Stimulated activated CD4-positive, alpha-beta T cell treated with anti-CD3 and anti-CD28 coated beads, Interleukin-12 subunit alpha, Interleukin-12 subunit beta, amount 100 ng/mL, for 48 hours (primary cell): ENCODE measurements around the gene HS6ST3.

Source experiments
- DNase-seq, 3 donors: peaks; one replicate each; pipeline ENCODE4 v3.0.0-alpha.2; 2020; ENCODE audit warnings: low read depth in 2 of 3, low spot score in 1 of 3

HS6ST3 gene

DNA sequence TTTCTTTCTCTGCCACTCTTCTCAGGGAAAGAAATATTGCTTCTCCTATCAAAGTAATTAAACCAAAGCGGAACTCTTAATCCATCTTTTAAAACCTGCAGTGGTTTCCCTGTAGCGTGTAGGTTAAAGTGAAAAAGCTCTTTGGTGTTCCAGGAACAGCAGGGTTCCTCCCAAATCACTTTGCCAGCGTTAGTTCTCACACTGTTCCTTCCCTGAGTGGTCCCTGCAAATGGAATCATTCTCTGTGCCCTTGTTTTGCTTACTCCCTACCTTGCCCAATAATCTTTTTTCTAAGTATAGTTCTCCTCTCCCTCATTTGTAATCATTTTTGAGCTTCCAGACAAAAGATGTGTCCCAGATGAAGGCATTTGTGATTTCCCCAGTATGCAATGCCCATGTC is 207.5 kb downstream of the HS6ST3 start:
- DNase-seq: no peak

DNA sequence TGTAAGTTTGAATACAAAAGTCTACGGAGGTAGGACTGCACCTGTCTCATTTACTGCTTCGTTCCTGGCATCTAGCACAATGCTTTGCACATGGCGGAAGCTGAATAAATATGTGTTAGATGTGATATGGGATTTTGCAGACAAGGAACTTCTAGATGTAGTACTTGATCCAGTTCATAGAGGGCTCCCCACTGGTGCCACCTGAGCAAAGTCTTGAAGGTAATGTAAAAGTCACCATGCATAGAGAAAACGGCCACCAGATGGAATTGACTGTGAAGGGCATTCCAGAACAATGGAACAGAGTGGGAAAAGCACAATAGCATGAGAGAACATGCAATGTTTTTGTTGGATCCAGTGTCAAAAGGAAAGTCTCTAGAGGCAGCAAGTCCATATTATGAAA is 209.3 kb downstream of the HS6ST3 start:
- DNase-seq: no peak

DNA sequence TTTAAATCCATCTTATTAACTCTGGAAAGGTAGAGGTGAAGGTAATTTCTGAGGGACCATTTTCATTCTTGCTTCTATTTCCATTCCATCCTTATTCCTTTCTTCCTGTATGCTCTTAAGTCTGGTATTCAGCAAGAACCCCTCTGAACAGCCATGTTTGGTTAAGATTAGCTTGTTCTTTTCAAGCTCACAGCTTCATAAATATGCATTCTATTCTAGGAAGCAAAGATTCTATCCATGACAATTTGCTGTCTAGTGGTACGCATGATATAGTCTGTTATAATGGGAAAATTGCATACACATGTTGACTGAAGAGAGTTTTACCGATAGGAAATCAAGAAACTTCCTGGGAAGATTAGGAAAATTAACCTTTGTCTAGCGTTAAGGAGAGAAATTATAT is 218.7 kb downstream of the HS6ST3 start:
- no peak for DNase-seq

DNA sequence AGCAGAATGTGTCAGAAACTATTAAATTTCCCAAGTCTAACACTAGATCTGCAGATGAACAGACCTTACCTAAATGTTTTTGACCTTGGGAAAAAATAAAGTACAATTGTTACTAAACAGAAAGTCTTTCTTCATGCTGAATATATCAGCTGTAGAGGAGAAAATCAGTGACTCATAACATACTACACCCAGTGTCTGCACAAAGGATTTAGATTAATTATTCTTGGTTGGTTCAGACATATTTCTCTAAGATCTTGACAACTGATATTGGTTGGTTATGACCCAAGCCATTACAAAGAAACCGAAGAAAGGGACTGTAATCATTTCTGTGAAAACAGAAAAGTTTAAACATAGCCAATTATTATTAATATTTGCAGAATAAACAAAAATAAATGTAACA is 225.1 kb downstream of the HS6ST3 start:
- no peak for DNase-seq

GRCh38 chr13:96338030-96338429 is 248.1 kb downstream of the HS6ST3 start:
- no peak for DNase-seq

- DNase-seq: no peak
These were observed 252.4 kb downstream of the HS6ST3 start for GRCh38 chr13:96342286-96342685.

DNA sequence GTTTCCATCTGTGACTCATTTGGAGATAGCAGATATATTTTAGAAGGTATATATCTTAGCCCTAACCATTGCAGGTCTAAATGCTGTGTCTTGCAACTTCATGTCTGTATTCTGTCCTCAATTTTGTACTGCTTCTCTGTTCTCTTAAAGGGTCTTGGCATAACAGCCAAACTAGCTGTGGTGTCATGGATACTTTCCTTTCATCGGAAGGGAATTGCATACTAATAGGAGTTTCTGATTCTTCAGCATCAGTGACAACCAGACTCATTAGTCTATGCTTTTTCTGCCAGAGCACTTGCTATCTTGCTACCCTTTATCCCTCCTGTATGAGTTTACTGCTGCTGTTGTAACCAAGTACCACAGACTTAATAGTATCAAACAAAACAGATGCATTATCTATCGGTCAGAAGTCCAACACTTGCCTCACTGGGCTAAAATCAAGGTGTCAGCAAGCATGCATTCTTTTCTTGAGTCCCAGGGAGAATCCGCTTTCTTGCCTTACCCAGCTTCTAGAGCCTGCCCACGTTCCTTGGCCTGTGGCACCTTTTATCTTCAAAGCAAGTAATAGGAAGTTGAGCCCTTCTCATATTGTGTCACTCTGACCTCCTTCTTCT is 253.1 kb downstream of the HS6ST3 start:
- no peak for DNase-seq

- no peak for DNase-seq
These were observed 257.0 kb downstream of the HS6ST3 start for GRCh38 chr13:96346921-96347320.

- no peak for DNase-seq
These were observed 283.7 kb downstream of the HS6ST3 start for GRCh38 chr13:96373597-96373996.

- no peak for DNase-seq
These were observed 287.9 kb downstream of the HS6ST3 start for GRCh38 chr13:96377835-96378234.

DNA sequence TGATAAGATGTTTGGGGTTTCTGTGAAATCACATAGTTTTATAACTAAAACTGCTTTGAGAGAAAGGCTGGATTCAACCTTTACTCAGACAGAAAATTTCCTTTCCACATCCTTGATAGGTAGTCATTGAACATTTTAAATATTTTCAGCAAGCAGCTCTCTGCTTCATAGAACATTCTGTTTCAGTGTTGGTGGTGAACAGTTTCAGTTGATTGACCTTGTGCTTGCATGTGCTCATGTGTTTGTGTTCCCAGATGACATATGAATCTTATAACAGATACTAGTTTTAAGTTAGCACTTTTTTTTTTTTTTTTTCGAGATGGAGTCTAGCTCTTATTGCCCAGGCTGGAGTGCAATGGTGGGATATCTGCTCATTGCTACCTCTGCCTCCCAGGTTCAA is 290.1 kb downstream of the HS6ST3 start:
- DNase-seq: no peak

DNA sequence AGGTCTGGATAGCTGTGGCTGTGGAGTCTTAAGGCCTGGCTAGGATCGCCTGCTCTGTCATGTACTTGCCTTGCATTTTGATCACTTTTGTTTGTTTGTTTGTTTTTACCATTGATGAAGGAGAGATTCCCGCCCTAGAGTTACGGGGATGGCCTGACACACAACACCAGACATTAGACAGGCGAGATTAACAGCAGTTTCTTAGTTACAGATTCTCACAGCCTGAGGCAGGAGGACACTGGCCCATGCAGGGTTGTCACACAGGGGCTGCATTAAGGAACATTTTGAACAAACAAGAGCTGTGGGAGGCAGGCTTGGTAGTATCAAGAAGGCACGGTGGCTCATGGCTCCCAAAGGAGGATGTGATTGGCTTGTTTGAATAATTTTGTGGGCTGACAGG is 291.8 kb downstream of the HS6ST3 start:
- DNase-seq: no peak

DNA sequence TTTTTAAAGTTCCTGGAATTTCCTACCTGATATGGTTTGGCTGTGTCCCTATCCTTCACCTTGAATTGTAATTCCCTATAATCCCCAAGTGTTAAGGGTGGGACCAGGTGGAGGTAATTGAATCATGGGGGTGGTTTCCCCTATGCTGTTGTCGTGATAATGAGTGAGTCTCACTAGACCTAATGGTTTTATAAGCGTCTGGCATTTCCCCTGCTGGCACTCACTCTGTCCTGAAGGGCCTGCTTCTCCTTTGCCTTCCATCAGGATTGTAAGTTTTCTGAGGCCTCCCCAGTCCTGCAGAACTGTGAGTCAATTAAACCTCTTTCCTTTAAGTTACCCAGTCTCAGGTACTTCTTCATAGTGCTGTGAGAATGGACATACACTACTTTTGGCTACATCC is 298.7 kb downstream of the HS6ST3 start:
- no peak for DNase-seq

DNA sequence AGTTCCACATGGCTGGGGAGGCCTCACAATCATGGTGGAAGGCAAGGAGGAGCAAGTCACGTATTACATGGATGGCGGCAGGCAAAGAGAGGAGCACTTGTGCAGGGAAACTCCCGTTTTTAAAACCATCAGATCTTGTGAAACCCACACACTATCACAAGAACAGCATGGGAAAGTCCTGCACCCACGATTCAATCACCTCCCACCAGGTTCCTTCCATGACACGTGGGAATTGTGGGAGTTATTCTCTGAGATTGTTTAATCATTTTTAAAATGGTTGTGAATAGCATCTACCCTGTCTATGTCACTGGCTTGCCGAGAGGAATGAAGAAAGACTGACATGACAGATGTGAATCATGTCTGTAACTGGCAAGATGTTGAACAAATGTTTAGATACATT is 301.7 kb downstream of the HS6ST3 start:
- no peak for DNase-seq

DNA sequence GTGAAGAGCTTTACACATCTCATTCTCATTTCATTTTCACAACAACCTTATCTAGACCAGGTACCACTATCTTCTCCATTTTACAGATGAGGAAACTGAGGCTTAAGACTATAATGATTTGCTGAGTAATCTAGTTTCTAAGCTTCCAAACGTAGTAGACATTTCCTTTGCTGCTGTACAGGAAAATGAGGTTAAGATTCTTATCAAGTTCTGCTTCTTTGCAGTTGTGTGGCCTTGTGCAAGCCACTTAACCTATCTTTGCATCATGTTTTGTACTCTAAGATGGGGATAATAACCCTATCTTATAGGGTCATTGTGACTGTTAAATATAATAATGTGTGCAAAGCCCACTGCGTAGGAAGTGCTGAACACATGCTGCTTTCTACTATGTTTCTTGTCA is 307.9 kb downstream of the HS6ST3 start:
- DNase-seq: no peak

DNA sequence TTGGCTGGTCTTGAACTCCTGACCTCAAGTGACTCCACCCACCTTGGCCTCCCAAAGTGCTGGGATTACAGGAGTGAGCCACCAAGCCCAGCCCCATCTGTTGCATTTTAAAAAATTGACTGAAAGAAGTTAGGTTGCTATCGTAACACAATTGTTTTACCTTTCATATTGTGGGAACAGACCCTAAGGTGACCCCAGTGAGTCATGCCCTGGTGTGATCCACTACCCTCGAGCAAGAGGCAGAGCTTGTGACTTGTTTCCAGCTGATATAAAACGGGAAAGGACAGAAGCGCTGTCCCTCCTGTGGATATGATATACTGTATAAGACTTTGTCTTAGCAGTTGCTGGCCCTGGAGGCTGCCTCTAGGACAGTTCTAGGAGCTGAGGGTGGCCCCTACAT is 308.6 kb downstream of the HS6ST3 start:
- no peak for DNase-seq

DNA sequence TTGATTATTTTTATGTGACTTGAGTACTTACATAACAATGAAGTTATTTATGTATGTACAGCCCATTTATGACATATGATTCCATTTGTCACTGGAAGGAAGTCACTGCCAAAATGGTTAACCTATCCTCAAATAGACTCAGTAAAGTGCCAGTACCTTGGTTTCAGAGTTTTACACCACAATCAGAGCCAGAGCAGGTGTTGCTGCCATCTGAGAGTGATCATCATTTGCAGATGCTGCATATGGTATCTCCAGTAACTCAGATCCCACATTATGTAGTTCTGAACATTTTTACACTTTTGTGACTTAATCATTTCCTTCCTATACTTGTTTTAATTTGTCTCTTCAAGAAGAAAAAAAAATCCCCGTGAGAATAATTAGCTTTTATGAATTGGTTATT is 313.3 kb downstream of the HS6ST3 start:
- no peak for DNase-seq

DNA sequence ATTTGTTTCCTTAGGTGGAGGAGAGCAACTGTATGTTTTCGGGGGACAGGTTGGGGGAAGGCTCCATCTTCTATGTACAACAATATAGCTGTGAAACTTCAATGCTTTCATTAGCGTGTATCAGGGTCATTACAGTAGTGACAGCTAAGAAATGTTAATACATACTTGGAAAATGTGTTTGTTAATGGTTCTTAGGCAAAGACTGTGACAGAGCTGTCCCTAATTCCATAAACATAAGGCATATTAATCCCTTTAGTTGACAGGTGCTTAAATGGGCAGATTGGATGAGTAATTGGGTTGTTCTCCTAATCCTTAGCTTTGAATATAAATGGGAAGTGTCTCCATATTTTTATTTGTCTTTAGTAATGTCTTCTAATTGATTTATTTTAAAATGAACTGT is 313.7 kb downstream of the HS6ST3 start:
- no peak for DNase-seq

GRCh38 chr13:96415831-96416385 is 326.0 kb downstream of the HS6ST3 start:
- no peak for DNase-seq

DNA sequence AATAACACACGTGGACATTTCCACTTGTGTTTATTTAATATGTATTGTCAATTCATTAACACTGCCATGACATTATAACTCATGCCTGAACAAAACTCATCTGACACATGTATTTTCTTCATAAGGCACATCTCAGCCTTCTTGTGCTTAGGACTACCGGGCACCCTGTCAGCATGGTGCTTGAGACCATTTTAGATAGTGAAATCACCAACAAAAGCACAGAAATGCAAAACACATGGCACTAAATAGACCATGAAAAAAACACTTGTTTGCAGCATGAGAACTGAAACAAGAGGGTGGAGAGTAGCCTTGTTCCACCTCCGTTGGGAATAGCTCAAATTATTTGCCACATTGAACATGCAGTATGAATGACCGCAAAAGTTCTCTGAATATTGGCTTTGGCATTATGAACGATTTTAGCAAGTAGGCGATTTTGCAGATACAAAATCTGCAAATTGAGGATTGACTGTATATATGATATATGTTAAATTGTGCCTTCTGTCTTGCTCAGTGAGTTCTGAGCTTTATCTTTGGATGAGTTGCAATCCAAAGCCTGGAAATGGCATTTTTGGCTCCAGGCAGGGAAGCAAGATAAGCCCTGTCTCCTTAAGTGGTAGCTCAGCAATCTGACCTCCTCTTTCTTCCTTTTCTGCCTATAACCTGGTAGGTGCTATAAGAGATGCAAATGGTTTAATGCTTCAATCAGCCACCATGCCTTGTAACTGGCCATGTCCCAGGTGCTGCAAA is 328.2 kb downstream of the HS6ST3 start:
- no peak for DNase-seq

DNA sequence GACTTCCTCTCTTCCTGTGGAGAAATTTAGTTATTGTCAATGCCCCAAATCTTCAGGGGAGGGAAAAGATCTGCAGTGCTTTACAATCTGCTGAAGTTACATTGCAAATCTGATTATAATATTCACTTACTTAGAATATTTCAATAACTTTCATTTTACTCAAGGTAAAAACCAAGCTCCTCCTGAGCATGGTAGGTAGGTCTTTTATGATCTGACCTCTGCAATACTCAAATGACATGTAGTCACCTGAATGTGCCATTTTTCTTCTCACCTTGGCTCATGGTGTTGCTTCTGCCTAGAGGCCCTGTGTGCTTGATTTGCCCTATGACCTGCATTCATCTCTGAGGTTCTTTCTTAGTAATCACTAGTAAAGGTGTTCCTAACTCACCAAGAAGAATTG is 331.4 kb downstream of the HS6ST3 start:
- no peak for DNase-seq

DNA sequence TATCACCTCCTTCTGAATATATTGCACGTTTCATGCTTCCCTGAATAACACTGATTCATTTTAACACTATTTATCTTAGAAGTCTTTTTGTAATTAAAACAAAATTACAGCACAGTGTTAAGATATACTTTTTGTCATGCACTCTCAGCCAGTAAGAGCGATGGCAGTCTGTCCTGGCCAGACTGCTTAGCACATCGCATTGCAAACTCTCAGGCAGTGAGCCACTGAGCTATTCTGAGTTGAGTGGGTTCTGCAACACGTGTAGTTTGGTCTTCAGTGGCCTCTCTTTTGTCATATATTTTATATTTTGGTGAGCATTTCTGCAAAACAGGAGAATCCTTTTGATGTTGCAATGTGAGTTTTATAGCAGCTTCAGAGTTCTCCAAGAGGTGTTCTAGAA is 332.1 kb downstream of the HS6ST3 start:
- DNase-seq: no peak

GRCh38 chr13:96426167-96426566 is 336.3 kb downstream of the HS6ST3 start:
- DNase-seq: no peak
